ENCODE data around the gene HTR2B. TPM values are rescaled to one million over a fixed set of nuclear protein-coding genes. Genes with fewer than 3 reads are reported as not detected.
"Not testable (repeated sequence)": the region's sequence is repeated elsewhere in the genome, so short reads cannot be mapped to it uniquely, and the experiment has no call there.

HTR2B gene
- total RNA-seq, 1 donor from 2014 or later: 1.2 TPM

DNA sequence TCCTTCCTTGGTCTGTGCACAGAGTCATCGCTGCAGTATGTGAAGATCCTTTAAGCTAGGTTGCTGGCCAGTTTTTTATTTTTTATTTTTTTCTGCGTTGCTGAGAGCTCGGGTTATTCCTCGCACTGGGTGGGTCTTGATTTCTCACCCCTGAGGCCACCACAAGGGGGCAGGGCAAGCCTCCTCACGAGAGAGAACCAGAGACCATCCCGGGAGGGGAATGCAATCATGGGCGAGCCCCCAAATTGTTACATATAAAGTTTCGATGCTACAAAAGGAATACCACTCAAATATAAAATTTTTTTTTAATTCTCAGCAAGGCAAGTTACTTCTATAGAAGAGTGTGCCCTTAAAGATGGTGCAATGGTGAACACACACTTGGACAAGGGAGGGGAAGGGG is 24.9 kb downstream of the HTR2B start:
- no peak for DNase-seq (ENCODE audit: extremely low read depth, low read depth, low spot score)

DNA sequence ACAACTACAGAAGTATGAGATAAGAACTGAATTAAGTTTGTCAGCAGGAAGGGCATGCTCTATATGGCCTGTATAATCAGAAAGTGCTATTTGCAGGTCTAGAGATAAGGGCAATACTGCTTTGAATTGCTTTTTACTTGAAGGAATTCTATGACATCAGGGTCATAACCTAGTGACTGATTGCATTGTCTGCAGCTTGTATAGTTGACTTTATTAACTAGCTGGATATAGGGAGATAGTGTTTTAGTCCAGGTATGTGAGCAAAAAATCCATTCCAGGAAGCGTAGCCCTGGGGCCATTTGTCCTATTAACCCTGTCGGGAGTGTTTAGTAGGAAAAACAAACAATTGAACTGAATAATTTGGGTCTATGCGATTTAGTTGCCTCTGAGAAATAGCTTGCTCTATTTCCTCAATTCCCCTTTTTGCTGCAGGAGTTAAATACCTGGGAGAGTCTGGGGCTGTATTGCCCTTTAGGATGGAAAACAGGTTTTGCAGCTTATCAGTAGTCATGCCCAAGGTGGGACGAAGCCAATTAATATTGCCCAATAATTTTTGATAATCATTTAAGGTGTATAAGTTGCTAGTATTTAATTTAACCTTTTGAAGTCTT is 30.0 kb downstream of the HTR2B start:
- DNase-seq (ENCODE audit: extremely low read depth, low read depth, low spot score): no peak

DNA sequence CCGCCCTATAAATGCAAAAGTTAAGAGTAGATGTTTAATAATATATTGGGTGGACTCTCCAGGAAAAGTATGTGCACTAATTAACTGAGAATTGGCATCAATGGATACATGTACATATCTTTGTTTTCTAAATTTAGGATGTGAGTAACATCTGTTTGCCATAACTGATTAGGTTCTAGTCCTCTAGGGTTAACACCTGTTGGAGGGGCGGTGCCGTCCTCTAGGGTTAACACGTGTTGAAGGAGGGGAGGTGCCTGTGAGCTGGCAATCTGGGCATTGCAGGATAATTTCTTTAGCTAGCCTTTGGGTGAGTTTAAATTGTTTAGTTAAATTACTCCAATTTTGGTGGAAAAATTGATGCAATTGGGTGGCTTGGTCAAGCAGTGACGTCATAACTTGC is 30.9 kb downstream of the HTR2B start:
- no peak for DNase-seq (ENCODE audit: extremely low read depth, low read depth, low spot score)

DNA sequence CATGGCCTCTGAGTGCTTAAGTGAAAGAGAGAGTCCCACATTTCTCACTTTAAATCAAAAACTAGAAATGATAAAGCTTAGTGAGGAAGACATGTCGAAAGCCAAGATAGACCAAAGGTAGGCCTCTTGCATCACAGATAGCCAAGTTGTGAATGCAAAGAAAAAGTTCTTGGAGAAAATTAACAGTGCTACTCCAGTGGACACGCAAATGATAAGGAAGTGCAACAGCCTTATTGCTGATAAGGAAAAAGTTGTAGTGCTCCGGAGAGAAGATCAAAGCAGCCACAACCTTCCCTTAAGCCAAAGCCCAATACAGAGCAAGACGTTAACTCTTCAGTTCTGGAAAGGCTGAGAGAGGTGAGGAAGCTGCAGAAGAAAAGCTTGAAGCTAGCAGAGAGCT is 36.1 kb downstream of the HTR2B start:
- no peak for DNase-seq (ENCODE audit: extremely low read depth, low read depth, low spot score)

DNA sequence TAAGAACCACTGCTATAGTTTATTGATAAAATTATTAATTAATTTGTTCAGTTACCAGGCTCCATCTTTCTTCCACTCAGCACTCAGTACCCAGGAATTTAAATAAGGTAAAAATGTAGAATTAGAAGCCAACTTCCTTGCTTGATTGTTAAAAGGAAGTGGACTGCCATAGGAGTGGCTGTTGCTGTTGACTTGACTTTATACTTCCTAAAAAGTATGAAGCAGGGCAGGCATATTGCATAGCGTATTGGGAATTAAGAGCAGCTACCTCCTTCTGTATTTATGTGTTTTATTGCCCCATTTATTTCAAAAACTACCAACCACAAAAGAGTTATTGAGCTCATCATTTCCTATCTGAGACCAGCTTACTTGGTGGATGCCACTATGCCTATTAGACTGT is 40.3 kb downstream of the HTR2B start:
- no peak for DNase-seq (ENCODE audit: extremely low read depth, low read depth, low spot score)

DNA sequence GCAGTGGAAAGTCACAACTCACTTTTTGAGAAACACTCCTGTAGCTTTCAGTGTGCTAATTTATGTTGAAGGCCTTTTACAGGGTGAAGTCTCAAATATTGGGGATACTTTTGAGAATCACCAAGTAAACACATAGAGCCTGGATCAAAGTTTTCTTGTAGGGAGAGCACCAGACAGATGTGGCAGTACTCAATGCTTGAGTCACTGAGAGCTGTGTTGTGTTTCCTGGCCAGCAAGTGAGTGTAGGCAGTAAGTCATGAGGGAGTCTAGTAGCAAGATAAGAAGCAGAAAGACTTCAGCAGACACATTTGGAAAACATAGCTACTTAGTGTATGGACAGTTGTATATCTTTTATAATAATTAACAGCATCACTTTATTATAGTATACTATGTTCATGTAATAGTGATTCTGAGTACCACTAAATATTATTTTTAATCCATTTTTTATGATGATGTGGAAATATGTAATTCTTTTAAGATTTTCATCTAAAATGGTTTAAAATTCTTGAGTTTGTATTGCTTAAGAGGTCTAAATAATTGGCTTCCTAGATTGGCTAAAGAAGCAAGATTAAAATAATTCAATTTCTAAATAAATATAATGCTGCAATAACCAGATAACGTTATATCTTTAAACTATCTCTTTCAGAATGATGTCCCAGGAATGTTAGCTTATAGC is 55.3 kb downstream of the HTR2B start:
- DNase-seq (ENCODE audit: extremely low read depth, low read depth, low spot score): no peak

DNA sequence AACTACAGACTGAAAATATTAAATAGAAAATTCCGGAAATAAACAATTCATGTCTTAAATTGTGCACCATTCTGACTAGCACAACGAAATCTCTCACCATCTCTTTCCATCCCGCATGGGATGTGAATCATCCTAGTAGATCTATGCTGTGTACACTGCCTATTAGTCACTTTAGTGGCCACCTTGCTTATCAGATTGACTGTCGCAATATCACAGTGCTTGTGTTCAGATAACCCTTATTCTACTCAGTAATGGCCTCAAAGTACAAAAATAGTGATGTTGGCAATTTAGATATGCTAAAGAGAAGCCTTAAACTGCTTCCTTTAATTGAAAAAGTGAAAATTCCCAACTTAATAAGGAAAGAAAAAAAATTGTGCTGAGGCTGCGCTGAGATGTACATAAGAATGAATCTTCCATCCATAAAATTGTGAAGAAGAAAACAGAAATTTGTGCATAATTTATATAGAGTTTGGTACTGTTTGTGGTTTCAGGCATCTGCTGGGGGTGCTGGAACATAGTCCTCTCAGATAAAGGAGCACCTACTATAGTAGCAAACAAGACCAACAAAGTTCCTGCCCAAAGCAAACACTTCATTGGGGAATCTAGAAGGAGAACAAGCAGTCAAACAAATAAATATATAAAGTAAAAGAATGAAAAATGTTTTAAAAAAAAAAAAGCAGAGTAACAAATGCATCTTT is 56.2 kb downstream of the HTR2B start:
- DNase-seq (ENCODE audit: extremely low read depth, low read depth, low spot score): no peak

DNA sequence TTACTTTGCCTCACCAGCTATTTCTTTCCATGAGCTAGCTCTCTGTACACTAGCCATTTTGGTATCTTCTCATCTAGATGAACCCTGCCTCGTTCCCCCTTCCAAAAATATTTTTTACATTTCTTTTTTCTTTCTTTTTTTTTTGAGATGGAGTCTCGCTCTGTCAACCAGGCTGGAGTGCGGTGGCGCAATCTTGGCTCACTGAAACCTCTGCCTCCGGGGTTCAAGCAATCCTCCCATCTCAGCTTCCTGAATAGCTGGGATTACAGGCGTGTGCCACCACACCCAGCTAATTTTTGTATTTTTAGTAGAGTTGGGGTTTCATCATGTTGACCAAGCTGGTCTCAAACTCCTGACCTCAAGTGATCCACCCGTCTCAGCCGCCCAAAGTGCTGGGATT is 57.3 kb downstream of the HTR2B start:
- DNase-seq (ENCODE audit: extremely low read depth, low read depth, low spot score): not testable (repeated sequence)

DNA sequence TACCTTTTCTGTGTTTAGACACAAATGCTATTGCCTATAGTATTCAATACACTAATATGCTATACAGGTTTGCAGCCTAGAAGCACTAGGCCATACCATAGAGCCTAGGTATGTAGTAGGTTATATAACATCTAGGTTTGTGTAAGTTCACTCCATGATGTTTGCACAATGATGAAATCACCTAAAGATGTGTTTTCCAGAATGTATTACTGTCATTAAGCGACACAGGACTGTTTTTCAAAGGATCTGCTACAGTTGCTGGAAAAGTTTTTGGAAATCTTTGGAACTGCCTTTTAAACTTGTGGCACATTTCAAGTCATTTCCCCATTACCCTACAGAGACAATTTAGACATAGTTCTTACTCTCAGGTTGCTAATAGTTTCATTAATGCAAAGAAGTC is 58.9 kb downstream of the HTR2B start:
- DNase-seq (ENCODE audit: extremely low read depth, low read depth, low spot score): no peak

DNA sequence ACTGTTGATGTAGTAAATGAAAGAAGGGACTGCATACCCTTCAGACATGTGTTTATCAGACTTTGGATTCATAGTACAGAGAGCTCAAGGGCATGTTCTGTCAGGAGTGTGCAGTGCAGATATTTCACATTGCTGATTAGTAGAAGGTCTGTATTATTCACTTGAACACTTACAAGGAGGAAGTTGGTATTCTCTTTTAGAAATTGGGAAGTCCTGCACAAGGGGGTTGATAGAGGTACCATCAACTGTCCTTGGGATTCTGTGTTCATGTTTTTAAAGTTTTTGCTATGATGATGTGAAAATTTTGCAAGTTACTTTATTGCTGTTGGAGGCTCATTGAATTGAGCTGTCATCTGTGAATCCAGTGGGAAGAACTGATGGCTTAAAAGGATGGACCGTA is 61.5 kb downstream of the HTR2B start:
- DNase-seq (ENCODE audit: extremely low read depth, low read depth, low spot score): no peak

DNA sequence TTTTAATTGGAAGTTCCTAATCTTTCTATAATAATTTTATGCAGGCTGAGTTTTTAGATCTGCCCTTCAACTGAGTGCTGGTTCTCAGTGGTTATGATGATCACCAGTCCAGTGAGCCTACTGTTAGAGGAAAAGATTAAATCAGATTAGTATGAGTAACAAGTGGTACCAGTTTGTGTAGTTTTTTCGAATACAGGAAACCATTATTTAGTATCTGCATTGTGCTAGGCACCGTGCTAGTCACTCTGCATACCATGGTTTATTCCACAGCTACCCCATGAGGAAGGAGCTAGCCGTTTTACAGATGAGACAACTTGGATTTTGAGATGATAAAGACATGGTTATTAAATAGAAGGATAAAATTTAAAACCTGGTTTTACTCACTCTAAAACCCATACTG is 62.1 kb downstream of the HTR2B start:
- DNase-seq (ENCODE audit: extremely low read depth, low read depth, low spot score): no peak

DNA sequence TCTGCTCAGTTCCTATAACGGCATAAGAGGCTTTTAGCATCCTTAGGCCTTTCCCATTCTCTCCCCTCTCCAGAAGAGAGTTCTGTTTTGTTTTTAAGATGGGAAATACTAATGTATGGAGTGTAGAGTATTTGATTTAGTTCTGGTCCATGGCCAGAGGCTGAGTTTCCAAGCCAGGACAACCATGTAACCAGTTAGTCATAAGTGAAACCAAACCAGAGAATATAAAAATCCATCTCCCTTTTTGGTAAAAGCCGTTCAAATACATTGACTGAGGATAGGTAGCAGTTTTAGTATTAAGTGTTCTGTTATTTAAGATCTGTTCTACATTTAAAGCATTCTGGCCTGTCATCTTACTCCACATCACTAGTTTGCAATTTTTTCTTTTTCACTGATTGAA is 65.1 kb downstream of the HTR2B start:
- no peak for DNase-seq (ENCODE audit: extremely low read depth, low read depth, low spot score)

DNA sequence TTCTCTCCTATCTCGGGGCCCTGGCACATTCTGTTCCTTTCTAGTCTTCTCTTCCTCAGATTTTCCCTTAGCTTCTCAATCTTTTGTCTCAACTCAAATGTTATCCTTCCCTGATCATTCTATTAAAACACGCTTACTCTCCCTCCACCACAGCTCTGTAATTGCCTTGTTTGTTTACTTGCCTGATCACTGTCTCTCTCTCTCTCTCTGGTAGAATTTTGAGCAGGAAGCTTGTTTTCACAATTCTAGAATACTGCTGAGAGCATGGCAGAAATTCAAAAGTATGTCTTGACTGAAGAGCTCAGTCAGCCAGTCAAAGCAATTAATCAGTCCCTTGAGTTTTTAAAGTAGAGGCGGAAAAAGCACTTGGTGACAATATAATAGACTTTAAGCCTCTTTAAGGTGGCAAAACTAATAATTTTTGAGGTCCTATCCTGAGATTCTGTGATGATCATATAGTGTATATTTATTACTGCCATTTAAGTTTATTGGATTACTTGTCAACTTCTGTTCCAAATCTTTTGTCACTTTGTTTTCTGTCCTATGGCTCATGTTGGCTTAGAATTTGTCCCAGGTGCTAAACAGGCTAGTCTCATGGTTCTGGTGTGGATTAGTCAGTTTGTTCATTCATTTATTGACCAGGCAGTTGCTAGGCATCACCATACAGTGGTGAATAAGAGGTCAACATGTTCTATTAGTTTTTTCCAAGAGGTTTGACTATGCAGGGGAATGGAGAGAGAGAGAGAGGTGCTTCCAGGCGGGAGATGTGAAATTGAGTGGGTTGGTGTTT is 65.9 kb downstream of the HTR2B start:
- no peak for DNase-seq (ENCODE audit: extremely low read depth, low read depth, low spot score)

Other genes with a start within 250 kb of the HTR2B start
- not detected in 2 replicates for gene GPR55, start 199.8 kb downstream of the HTR2B start, total RNA-seq
- gene SPATA3, start 128.9 kb downstream of the HTR2B start, total RNA-seq: not detected in 2 replicates
- 0.29 and 1.5 TPM in 2 replicates for gene C2orf72, start 87.5 kb downstream of the HTR2B start, total RNA-seq
- 98.1 and 104 TPM in 2 replicates for gene PSMD1, start 68.2 kb downstream of the HTR2B start, total RNA-seq
- 21.3 and 44.2 TPM in 2 replicates for gene ARMC9, start 73.6 kb upstream of the HTR2B start, total RNA-seq

Data from glomerular endothelial cell (primary cell).